ENCODE measurements around the gene USP24. TPM values are rescaled to one million over a fixed set of nuclear protein-coding genes. Genes with fewer than 3 reads are reported as not detected.

The USP24 gene
- total RNA-seq, 1 experiment from 2014 or later = 35.3 TPM

GRCh38 chr1:55050283-55050682 is 164.9 kb downstream of the USP24 start:
- no peak overlapping the region for H2BK5ac ChIP-seq (ENCODE audit: insufficient read length, low read length)
- no peak overlapping the region for H2BK12ac ChIP-seq (ENCODE audit: insufficient read length, low read depth, low read length)
- H3K79me1 ChIP-seq (ENCODE audit: insufficient read depth, low read depth, low read length, poor library complexity, severe bottlenecking) = no peaks in the 10 kb centered on the region
- H4K20me1 ChIP-seq (ENCODE audit: control insufficient read depth, insufficient read depth, insufficient read length) = peaks cover 4% of the 10 kb centered on the region
- H3K18ac ChIP-seq (ENCODE audit: insufficient read length, low read depth, low read length) = no peak overlapping the region
- H2AFZ ChIP-seq (ENCODE audit: low read length) = no peak overlapping the region
- H2BK15ac ChIP-seq (ENCODE audit: low read depth, low read length) = no peak overlapping the region
- no CpG with 5 or more reads among the region's 9 CpGs for WGBS (ENCODE audit: extremely low coverage, insufficient read length, low lambda C conversion rate)
- Mint-ChIP-seq H3K9me3 (no peaks in the 10 kb centered on the region), H3K27me3 (ENCODE audit: low read depth) (no peaks in the 10 kb centered on the region), H3K4me1 (peaks cover 0 to 2% of the 10 kb centered on the region in 2 experiments; a peak in 1 of 4 replicates), H3K27ac (no peak overlapping the region), H3K36me3 (ENCODE audit: insufficient read depth in 1 of 3, low read depth in 3 of 3) (peaks cover 8 to 46% (median 17%) of the 10 kb centered on the region in 3 experiments; a peak in 6 of 7 replicates), H3K4me3 (no peak overlapping the region)
- no peaks in the 10 kb centered on the region for H3K9me3 ChIP-seq (ENCODE audit: control insufficient read depth, low read depth, low read length)
- H3T11ph ChIP-seq (ENCODE audit: low read length) = no peak overlapping the region
- H2BK20ac ChIP-seq (ENCODE audit: low read depth, low read length, poor library complexity, severe bottlenecking) = no peak overlapping the region
- H4K91ac ChIP-seq (ENCODE audit: insufficient read length, low read depth, low read length) = no peak overlapping the region
- H3K9ac ChIP-seq (ENCODE audit: extremely low read depth, insufficient read length, low read length) = no peak overlapping the region
- H3K56ac ChIP-seq (ENCODE audit: insufficient read length, low read depth, low read length) = no peak overlapping the region
- TF ChIP-seq, protein P1, sequence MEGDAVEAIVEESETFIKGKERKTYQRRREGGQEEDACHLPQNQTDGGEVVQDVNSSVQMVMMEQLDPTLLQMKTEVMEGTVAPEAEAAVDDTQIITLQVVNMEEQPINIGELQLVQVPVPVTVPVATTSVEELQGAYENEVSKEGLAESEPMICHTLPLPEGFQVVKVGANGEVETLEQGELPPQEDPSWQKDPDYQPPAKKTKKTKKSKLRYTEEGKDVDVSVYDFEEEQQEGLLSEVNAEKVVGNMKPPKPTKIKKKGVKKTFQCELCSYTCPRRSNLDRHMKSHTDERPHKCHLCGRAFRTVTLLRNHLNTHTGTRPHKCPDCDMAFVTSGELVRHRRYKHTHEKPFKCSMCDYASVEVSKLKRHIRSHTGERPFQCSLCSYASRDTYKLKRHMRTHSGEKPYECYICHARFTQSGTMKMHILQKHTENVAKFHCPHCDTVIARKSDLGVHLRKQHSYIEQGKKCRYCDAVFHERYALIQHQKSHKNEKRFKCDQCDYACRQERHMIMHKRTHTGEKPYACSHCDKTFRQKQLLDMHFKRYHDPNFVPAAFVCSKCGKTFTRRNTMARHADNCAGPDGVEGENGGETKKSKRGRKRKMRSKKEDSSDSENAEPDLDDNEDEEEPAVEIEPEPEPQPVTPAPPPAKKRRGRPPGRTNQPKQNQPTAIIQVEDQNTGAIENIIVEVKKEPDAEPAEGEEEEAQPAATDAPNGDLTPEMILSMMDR (conservative IDR thresholded peaks at IDR 0.05) = no peak
- H2AK5ac ChIP-seq (ENCODE audit: insufficient read length, low read length) = no peak overlapping the region
- no peak overlapping the region for H3K14ac ChIP-seq (ENCODE audit: insufficient read depth, low read length)
- DNase-seq = no peak
- H3K4ac ChIP-seq (ENCODE audit: low read depth, low read length) = no peak overlapping the region
- H4K5ac ChIP-seq (ENCODE audit: insufficient read length, low read depth, low read length) = no peak overlapping the region
- H4K8ac ChIP-seq (replicated peaks; ENCODE audit: insufficient read length, low read depth, low read length) = no peak overlapping the region
- no peaks in the 10 kb centered on the region for H3K23me2 ChIP-seq (ENCODE audit: insufficient read length, low read depth, low read length, poor library complexity, severe bottlenecking)
- no peaks in the 10 kb centered on the region for H3K27me3 ChIP-seq (ENCODE audit: insufficient read depth, low read length)
- H3K27ac ChIP-seq (ENCODE audit: insufficient read length, low read depth, low read length) = no peak overlapping the region
- H3K23ac ChIP-seq (ENCODE audit: insufficient read length, low read depth, low read length) = no peak overlapping the region
- no peaks in the 10 kb centered on the region for H3K4me1 ChIP-seq (ENCODE audit: insufficient read depth, low read length)
- H3K79me2 ChIP-seq (ENCODE audit: insufficient read depth, low read length) = no peaks in the 10 kb centered on the region
- no peak overlapping the region for H3K4me2 ChIP-seq (ENCODE audit: insufficient read depth, insufficient read length, low read length)
- no peak overlapping the region for H2BK120ac ChIP-seq (ENCODE audit: low read depth, low read length, poor library complexity, severe bottlenecking)

All from H9 (cell line).